GM18858 (cell line): Measurements from ENCODE around the gene KCNQ1.

ENCODE experiments used
- ATAC-seq: cut with Tn5 transposase; IDR thresholded peaks from one replicate; pipeline ENCODE4 v1.9.1; 2021; ENCODE audit not compliant: unreplicated experiment

Gene KCNQ1

DNA sequence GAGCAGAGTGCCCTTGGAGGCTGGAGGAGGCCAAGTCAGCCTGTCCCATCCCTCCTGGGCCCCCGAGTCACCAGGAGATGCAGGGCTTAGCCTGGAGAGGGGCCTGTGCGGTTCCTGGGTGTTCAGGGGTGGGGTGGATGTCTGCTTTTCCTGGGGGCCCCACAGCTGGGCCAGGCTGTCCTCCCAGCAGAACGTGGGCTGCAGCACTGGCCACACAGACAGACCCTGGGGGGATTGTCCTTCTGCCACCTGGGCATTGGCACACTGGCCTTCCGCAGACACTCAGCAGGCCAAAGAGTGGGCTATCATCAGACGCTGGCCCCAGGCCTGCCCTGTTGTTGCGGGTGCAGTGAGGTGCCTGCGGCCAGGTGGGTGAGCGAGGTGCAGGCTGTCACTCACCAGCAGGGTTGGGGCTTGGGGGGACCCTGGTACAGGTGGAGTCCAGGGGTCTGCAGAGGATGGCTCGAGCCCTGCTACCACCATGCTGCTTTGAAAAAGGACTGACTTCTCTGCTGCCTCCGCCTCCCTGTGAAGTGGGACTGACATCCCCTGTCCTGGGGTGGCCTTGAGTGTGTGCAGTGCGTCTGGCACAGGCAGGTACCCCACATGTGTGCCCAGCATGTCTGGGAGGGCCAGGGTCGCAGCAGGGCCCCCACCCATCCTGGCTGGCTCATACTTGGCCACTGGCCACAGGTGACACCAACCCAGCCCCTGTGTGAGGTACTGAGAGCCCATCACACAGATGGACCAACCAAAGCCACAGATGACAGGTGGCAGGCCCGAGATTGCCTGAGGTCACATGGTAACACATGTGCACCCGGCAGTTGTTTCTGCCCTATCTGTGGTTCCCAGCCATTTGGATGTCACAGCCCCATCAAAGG is 294.0 kb downstream of the KCNQ1 start:
- ATAC-seq: no peak

- ATAC-seq: no peak
Measured at GRCh38 chr11:2739531-2740274, 294.9 kb downstream of the KCNQ1 start.

DNA sequence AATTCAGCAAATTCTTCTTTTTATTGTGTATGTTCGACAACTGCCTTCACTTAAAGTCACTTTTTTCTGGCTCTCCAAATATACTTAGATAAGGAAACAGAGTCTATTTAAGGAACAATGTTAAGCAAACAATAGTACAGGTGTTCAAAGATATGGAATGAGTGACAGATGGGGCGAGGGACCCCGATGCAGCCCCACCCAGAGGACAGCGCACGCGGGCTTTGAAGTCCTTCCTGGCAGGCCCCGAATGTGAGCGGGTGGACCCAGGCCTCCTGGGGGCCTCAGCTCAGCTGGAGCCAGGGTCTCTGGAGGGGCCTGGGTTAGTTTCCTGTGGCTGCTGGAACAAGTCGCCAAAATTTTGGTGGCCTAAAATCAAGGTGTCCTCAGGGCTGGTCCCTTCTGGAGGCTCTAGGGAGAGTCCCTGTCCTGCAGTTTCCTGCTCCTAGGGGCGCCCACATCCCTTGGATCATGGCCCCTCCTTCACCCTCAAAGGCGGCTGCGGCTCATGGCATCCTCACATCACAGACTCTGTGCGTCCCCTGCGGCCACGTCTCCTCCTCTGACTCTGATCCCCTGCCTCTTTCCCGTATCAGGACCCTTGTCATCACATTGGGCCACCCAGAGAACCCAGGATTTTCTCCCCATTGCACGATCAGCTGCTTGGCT is 295.6 kb downstream of the KCNQ1 start:
- ATAC-seq: no peak

DNA sequence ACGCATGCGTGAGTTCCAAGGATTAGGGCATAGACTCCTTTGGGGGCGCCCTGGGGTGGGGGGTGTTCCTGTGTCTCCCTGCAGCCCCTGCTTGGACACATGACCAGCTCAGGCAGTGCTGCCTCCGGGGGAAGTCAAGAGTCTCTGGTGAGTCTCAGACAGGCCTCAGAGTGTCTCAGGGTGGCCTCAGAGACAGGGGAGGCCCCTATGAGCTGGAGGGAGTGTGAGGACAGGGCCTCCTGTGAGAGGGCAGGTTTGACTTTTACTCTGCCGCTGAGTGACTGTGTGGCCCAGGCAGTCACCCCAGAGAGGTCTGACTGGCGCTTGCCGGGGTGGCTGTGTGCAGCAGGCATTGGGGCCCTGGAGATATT is 296.2 kb downstream of the KCNQ1 start:
- ATAC-seq: no peak

GRCh38 chr11:2741377-2742131 is 296.7 kb downstream of the KCNQ1 start:
- no peak for ATAC-seq

- ATAC-seq: no peak
Measured at GRCh38 chr11:2742201-2742600, 297.4 kb downstream of the KCNQ1 start.

DNA sequence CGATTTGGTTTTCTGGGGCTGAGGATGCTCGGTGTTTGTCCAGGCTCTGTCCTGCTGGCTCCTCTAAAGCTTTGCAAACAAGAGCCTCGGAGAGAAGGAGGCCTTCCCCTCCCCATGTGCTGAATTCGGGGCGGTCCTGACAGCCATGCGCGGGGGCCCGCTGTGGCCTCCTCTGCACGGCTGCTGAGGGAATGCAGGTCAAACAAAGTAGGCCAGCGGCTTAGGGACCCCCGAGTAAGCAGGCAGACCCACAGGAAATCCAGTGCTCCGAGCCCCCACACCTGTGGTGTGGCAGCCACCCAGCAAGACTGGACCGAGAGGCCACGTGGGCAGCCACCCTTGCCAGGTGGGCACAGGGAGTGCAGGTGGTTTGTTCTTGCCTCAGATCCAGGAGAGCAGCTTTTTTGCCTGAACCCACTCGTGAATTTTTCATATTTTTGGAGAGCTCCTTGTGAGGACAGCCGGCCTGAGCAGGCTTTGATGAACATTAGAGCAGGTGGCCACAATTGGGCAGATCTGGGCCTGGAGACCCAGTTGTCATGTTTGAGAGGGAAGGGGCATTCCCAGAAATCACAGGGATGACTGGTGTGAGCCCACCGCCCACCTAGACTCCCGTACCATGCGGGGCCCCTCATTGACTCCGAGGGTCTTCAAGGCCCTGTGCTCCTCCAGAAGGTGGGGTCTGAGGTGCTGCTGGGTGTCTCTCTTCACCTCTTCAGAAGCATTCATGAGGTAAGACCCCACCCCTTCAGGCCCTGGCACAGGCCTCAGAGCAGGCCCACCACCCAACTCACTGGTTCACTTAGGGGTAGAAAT is 298.0 kb downstream of the KCNQ1 start:
- no peak for ATAC-seq

DNA sequence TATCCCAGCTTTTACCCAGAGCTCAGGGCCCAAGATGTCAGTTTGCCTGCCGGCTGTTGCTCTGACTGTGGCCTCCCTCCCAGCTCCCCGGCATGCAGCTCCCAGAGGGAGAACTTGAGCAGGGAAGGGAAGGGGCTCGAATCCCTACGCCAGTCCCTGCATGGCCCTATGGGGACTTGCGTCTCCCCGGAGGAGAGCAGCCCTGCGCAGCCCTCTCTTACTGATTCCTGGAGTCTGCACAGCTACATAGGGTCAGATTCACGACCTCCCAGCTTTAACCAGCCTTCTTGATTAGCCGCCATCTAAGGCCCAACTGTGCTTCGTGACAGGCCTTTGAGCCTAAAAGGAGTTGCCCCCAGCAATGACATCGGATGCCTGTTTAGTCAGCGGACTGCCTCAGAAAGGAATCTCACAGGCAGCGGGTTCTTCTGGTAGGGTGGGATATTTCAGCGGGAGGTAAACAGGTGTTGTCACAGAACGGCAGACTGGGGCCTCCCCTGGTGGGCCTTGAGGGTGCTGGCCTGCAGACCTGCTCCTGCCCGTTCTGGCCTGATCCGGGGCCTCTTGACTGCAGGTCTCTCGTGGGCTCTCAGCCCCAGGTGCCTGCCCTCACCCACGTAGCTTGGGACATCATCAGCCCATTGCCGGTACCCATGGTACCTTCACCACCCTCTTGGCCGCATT is 298.8 kb downstream of the KCNQ1 start:
- ATAC-seq: no peak

DNA sequence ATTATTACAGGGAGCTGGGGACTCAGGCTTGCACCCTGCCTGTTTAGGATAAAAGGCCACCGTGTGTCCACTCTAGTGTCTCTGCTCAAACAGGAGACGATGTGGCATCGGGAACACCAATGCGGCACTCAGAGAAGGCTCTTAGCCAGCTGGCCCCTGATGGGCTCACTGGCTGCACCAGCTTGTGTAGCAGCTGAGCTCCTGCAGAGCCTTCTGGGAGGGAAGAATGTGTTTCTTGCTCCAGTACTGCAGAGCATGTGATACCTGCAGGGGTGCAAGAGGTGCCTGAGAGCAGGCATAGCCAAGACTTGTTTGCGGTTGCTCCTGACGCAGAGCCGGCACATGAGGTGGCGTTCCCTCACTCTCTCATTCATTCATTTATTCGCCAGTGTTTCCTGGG is 299.4 kb downstream of the KCNQ1 start:
- ATAC-seq: no peak

GRCh38 chr11:2745511-2745910 is 300.7 kb downstream of the KCNQ1 start:
- no peak for ATAC-seq

GRCh38 chr11:2746401-2747247 is 301.8 kb downstream of the KCNQ1 start:
- ATAC-seq: no peak

- no peak for ATAC-seq
Measured at GRCh38 chr11:2747248-2748027, 302.6 kb downstream of the KCNQ1 start.

DNA sequence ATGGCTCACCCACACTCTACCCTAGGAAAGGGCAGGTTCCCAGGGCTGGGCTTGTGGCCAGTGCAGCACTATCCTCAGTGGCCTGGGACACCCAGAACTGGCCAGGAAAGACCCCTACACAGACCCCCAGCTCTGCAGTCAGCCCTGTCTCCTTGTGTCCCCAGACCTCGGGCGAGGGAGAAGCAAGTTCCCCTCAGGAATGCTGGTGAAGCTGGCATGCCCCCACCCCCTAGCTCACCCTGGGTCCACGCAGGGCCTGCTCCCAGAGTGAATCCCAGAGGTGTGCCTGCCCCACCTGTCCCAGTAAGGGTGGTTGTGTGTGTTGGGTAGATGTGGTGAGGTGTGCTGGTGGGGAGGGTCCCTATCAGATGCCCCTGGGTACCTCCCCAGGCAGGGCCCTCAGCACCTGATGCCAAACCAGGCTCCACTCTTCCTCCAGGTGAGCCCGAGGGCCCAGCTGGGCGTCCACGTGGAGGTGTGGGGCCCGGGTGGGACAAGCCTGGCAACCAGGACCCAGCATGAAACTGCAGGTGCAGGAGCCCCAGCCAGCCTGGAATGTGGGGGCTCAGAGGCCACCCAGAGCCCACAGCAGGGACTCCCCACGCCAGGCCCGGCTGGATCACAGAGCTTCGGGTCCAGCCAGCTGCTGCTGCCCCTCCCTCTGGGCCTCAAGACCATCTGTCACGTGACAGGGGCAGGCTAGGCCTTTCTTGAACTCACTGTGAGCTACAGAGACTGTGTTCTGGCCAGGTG is 303.4 kb downstream of the KCNQ1 start:
- ATAC-seq: no peak

DNA sequence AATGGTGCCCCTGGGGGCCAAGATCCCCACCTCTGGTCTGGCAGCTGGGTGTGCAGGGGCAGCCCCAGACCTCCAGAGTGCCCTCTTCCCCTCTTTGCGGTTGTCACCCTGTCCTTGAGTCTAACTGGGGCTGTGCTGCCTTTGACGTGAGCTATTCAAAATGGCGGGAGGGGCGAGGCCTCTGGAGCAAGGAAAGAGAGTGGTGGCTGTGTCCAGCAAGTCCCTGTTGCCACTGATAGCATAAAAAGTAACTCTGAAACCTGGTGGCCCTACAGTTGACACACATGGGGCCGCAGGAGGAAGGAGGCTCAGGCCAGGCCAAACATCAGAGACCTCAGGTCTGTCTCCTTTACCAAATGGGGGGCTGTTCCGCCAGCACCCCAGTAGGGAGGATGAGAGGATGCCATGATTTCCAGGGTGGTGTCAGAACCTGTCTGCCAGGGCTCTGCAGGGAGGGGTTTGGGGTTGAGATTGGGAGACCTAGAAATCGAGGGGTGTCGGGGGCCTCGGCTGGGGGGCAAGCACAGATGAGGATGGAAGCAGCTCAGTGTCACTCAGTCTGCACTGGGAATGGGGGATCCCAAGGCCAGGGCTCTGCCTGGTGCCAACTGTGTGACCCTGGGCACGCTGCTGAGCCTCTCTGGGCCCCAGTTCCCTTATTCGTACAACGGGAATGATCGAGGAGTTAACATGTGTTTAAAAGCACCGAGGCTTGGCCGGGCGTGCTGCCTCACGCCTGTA is 304.2 kb downstream of the KCNQ1 start:
- no peak for ATAC-seq

GRCh38 chr11:2750101-2750681 is 305.4 kb downstream of the KCNQ1 start:
- no peak for ATAC-seq
